ENCODE data around the gene PPP4C.

PPP4C gene

DNA sequence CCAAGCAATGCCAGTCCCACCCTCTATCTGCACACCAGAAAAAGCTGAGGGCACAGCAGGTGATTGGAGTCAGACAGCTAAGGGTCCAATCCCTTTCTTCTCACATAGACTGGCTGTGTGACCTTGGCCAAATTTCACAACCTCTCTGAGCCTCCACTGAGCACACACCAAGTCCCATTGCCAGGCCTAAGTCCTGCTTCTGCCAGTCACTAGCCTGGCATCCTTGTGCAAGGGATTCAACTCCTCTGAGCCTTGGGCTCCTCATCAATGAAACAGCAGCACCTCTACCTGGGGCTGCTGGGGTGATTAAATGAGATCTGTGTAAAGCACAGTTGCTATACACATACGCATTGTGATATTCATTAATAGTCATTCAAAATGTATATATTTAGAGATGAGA, 29.2 kb upstream of the PPP4C start:
- no peak for DNase-seq (ENCODE audit: low read depth)
- TF ChIP-seq, protein P1, sequence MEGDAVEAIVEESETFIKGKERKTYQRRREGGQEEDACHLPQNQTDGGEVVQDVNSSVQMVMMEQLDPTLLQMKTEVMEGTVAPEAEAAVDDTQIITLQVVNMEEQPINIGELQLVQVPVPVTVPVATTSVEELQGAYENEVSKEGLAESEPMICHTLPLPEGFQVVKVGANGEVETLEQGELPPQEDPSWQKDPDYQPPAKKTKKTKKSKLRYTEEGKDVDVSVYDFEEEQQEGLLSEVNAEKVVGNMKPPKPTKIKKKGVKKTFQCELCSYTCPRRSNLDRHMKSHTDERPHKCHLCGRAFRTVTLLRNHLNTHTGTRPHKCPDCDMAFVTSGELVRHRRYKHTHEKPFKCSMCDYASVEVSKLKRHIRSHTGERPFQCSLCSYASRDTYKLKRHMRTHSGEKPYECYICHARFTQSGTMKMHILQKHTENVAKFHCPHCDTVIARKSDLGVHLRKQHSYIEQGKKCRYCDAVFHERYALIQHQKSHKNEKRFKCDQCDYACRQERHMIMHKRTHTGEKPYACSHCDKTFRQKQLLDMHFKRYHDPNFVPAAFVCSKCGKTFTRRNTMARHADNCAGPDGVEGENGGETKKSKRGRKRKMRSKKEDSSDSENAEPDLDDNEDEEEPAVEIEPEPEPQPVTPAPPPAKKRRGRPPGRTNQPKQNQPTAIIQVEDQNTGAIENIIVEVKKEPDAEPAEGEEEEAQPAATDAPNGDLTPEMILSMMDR (IDR thresholded peaks at IDR 0.05; ENCODE audit: insufficient read depth, low read depth, low read length, missing control alignments), result no peak
- no peak overlapping the region for H3K4me3 ChIP-seq (ENCODE audit: low read depth, low read length)

DNA sequence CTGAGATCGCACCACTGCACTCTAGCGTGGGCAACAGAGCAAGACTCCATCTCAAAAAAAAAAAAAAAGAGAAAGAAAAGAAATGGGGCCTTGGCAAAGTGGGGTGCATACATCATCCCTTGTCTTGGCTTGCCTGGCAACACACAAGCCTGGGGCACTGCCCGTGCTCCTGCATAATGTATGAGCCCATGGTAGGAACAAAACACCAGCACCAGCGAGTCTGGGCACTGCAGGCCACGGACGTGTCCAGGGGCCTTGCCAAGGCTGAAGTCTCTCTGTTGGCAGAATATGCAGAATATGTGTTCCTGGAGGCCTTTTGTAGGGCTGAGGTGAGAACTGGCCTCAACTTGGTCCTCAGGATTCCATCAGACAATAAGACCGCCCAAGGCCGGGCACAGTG, 25.9 kb upstream of the PPP4C start:
- TF ChIP-seq, protein P1 (IDR thresholded peaks at IDR 0.05; ENCODE audit: insufficient read depth, low read depth, low read length, missing control alignments), result no peak
- DNase-seq (ENCODE audit: low read depth), result no peak
- H3K4me3 ChIP-seq (ENCODE audit: low read depth, low read length), result no peak overlapping the region

DNA sequence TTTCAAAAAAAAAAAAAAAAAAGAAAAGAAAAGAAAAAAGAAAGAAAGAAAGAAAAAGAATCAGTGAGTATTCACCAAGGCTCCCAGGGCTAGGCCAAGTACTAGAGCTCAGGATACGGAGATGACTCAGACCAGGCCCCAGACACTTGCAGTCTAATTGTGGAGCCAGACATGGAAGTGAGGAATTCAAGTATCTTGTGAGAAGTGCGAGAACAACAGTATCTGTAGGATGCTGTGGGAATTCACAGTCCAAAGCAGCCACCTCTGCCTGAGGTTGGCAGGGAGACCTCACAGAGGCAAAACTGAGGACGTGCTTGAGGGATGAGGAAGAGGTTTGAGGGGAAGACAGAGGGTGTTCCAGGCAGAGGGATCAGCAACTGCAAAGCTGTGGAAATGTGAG, 24.3 kb upstream of the PPP4C start:
- H3K4me3 ChIP-seq (ENCODE audit: low read depth, low read length), result no peak overlapping the region
- DNase-seq (ENCODE audit: low read depth), result no peak
- TF ChIP-seq, protein P1 (IDR thresholded peaks at IDR 0.05; ENCODE audit: insufficient read depth, low read depth, low read length, missing control alignments), result no peak

DNA sequence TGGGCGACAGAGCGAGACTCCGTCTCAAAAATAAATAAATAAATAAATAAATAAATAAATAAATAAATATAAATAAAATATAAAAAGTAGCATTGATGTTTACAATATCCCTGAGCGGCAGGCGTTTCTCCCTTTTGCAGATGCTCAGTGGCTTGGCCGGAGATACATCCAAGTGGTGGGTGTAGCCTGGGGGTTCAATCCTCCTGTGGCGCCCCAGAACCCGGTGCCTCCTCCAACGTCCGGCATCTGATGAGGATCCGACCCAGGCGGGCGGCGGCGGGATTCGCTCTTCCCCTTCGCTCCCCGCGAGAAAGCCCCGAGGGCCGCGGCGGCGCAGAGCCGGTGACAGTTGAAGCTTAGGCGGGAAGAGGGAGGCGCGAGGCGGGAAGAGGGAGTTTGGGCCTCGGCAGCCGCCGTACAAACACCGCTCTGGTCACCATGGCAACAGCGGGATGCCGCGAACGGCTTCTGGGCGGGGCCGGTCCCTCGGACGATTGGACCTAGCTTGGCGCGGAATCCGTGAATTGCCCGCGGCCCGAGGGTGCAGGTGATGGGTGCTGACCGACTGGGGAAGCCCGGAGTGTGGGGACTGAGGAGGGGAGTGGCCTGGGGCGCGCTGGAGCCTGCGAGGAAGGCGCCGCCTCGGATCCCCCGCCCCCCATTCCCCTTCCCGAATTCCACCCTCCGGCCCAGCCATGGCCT, 23.0 kb upstream of the PPP4C start:
- DNase-seq (ENCODE audit: low read depth), result peak; percentile 96
- TF ChIP-seq, protein P1 (IDR thresholded peaks at IDR 0.05; ENCODE audit: insufficient read depth, low read depth, low read length, missing control alignments), result no peak
- H3K4me3 ChIP-seq (ENCODE audit: low read depth, low read length), result peak overlapping the region; percentile 74

DNA sequence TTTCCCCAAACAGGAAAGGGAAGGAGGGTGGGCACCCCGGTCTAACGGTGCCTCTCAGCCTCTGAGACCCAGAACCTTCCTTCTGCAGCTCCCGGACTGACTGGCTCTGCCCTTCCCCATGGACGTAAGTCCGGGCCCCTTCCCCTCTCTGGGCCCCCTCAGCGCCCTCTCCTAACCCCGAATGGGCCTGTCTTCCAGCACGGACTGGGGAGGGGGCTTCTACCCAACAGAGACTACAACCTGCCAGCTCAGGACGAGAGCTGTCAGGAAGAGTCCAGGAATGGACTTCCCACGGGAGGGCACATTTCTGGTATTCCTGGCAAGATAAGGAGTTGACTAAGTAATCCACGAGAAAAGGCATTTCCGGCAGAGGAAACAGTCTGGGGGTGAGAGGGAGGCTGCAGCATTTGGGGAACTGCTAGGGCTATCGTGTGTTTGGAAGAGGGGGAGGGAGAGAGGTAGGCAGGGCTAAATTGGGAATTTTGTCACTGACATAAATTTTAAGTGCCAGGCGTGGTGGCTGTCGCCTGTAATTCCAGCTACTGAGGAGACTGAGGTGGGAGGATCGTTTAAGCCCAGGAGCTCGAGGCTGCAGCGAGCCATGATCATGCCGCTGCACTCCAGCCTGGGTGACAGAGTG, 22.3 kb upstream of the PPP4C start:
- peak overlapping the region; percentile 74 for H3K4me3 ChIP-seq (ENCODE audit: low read depth, low read length)
- TF ChIP-seq, protein P1 (IDR thresholded peaks at IDR 0.05; ENCODE audit: insufficient read depth, low read depth, low read length, missing control alignments), result no peak
- no peak for DNase-seq (ENCODE audit: low read depth)

DNA sequence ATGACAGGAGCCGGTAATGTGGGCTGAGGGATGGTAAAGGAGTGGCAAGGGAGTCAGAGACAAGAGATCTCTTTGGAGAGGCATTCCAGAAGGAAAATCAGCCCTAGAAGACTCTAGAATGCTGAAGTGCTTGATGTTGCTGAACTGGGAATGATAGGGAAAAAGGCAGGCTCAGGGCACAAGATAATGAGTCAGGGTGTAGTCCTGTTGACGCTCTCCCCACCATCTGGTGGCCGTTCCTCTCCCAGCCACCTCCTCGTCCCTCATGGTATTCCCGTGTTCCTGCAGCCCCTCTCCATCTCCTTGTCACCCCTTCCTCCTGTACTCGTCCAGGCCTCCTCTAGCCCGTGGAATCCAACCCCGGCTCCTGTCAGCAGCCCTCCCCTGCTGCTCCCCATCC, 21.3 kb upstream of the PPP4C start:
- no peak overlapping the region for H3K4me3 ChIP-seq (ENCODE audit: low read depth, low read length)
- TF ChIP-seq, protein P1 (IDR thresholded peaks at IDR 0.05; ENCODE audit: insufficient read depth, low read depth, low read length, missing control alignments), result no peak
- no peak for DNase-seq (ENCODE audit: low read depth)
